ENCODE results near the gene PRKCE.

PRKCE gene

DNA sequence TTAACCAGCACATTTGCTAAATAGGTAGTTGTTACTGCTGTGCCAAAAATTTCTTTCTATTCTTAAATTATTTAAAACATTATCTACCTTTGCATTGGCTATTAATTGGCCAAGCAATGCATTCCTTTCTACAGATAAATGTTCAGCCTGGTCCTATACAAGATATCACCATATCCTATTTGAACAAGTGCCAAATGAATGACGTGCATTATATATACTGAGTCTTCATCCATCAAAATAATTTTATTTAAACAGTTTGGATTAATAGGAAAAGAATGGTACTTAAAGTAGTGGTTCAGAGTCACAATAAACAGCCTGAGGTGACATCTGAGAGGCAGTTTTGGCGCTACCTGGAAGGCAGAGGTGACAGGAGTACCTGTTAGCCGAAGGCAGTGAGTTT lies 415.6 kb downstream of the PRKCE start:
- no peak for DNase-seq

DNA sequence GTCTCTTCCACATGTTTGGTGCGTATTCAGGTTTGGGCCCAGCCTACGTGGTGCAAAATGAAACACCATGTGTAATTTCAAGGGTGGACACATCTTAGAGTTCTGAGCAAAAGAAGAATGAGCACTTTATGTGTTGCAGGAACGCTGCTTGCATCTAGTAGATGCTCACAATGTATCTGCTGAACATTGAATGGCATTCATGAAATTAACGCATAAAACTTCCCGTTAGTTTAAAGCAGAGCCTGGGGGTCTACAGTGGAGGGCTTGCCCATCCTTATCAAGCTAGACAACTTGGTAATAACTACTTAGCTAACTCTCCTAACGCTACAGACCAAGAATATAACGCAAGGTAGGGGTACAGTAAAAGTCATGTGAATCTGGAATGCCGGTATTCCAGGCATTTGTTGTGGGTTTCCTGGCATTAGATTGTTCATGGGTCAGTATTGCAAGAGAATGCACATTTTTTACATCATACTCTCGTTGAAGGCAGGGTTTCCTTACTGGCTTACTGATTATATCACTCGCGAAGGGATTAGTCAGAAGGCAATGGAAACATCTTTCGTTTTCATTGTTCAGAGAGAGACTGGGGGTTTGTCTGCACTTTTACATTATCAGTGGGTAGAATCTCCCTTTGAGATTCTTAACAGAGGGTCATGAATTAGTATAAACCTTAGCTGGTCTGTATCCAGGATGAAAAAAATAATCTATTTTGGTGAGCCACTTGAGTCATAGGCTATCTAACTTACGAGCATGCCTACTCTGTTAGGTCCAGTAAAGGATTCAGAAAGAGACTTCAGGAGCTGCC lies 416.2 kb downstream of the PRKCE start:
- no peak for DNase-seq

DNA sequence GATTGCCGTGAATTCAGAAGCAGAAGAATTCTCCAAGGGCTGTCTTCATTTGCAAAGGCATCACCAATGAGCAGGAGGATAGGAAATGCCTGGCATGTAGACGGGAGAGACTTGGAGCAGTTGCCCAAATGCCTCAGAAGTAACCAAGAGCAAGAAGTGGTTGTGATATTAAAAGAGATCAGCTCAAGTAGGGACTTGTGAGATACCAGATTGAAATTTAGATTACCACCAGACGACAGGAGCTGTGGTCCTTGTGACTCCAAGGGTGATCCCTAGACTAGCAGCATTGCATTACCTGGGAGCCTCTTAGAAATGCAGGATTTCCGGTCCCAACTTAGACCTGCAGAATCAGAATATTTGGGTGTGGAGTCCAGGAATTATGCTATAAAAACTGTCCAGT lies 417.2 kb downstream of the PRKCE start:
- no peak for DNase-seq

DNA sequence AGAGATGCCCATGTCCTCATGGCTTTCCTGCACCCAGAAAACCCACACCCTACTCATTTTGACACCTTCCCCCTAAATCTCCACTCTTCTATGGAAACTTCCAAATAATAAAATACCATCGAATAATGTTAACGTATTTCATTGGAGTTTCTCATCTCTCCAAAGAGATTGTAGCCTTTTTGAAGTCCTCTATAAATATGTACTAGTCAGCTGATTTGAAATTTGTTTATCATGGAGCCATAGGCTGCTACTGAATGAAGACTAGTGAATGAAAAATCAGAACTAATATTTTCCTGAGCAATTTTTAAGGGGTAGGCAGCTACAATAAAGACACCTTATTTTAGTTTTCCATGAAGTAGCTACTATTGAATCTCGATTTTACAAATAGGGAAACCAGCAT lies 419.6 kb downstream of the PRKCE start:
- DNase-seq, result no peak

DNA sequence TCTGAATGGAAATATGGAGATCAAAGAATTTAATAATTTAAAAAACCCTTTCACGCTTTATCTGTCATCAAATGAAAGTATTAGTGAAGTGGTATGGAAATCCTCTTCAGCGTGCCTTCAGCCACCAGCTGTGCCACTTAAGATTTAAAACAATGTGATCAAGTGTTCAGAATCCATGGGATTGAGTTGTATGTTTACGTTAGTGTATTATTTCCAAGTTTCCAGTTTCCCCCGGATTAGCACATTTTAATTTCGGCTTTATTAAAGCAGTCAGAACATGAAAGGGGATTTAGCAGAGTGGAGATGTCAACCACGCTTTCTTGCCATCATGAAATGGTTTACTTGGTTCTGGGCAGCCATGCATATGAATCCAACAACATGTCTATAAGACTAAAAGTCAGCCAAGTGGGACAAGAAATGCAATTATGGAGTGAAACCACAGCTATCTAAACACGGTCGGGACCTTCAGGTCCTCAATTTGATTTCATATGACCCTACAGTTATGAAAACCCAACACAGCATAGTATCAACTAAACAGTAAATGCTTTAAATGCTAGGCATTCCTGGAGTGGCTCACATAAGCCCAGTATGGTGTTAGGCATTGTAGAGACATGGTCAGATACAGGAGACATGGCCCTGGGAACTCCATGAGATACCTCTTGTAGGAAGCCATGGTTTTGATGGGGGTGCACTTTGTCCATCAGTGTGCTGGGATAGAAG lies 420.8 kb downstream of the PRKCE start:
- no peak for DNase-seq

DNA sequence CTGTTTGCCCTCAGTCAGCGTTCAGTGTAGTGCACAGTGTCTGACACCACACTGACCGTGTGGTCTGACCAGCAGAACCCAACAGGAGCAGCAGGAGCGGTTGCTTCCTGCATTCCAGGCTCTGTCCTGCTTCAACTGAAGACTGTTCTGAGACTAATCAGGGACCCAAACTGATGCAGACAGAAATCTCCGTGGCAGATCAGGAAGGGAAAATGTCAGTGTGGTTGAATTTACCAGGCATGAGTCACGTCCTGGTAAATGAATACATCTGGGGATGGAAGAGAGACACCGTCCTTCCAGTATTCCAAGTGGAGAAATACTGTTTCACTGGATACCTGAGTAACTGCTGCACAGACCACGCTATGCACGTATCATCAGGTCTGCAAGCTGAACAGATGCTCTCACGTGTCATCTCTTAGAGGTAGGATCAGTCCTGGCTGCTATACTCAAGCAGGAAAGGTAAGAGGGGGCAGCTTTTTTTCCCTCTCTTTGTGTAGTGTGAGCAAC lies 422.1 kb downstream of the PRKCE start:
- DNase-seq, result peak in 1 of 2 experiments; percentile 68

DNA sequence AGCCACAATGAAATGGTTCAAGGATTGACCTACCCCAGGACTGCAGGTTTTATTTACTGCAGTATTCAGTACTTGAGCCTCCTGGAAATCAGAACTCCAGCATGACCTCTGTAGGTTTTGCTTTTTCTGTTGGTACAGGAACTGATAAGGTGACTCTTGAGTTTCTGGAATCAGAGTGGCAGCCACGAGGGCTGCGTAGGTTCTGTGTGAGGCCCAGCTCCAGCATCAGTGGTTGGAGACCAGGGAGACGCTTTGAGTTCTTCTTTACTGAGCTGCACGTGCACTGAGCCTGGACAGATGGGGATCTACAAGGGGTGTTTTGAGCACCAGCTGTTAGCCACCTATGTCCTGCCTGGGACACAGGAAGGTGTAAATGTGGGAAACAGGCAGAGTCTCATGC lies 423.0 kb downstream of the PRKCE start:
- no peak for DNase-seq

DNA sequence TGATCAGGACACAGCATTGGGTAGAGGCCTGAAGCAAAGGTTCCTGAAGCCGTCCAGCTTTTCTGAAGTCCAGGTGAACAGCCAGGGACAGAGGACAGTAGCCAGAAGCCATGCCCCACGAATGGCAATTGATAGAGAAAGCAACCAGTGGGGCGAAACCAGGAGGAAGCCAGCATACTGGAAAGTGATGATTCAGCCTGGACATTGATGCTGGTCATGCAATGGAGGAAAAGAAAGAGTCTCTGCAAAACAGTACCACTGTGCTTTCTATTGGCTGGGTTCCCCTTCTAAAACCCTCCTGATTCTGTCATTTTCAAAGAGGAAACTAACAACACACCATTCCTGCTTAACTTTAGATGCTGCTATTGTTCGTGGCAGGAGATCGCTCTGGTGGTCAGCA lies 424.4 kb downstream of the PRKCE start:
- DNase-seq, result no peak

DNA sequence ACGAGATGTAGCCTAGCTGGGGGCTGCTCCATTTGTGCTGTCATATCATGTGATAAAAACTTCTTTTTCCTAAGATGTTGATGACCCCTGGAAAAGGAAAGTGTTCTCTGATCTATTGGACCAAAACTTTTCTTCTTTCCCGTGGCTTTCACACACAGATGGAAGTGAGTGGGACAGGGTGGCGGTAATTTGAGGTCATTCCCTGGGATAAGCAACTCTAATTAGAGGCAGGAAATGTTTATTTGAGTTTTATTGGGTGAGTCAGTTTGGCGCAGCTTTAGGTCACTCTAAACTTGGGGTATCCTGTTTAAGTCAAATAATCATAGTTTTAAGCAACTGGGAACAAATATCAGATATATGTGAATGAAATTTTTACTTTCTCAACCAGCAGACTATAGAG lies 424.8 kb downstream of the PRKCE start:
- DNase-seq, result no peak

DNA sequence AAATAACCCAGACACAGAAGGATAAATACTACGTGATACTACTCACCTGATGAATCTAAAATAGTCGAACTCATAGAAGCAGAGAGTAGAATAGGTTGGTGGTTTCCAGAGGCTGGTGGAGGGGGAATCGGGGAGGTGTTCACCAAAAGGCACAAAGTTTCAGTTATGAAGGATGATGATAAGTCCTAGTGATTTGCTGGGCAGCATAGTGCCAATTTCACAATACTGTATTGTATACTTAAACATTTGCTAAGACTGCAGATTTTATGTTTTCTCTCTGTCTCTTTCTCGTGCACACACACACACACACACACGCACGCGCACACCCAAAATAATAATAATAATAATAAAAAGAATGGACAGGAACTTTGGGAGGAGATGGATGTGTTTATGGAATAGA lies 425.4 kb downstream of the PRKCE start:
- DNase-seq, result no peak

DNA sequence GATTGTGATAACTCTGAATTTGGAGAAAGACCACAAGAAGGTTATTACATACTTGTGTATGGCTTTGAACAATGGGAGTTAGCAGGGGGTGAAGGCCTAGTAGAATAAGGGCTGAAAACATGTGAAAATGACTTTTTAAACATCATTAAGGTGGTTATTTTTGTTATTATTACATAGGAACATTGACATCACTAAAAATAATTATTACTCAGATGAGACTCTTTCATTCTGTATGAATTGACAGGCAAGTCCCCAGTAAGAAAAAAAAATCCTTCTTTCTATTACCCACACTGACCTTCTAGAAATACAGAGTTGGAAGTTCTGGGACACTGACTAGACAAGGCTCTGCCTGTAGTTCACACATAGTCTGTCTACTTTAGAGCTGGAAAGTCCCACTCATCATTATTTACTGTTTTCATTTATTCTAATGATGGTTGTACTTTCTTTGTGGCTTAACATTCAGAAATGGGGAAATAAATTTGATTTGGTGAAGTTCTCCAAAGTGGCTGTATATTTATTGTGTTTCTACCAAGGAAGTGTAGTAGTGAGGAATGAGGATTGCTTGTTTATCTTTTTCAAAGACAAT lies 426.1 kb downstream of the PRKCE start:
- no peak for DNase-seq

DNA sequence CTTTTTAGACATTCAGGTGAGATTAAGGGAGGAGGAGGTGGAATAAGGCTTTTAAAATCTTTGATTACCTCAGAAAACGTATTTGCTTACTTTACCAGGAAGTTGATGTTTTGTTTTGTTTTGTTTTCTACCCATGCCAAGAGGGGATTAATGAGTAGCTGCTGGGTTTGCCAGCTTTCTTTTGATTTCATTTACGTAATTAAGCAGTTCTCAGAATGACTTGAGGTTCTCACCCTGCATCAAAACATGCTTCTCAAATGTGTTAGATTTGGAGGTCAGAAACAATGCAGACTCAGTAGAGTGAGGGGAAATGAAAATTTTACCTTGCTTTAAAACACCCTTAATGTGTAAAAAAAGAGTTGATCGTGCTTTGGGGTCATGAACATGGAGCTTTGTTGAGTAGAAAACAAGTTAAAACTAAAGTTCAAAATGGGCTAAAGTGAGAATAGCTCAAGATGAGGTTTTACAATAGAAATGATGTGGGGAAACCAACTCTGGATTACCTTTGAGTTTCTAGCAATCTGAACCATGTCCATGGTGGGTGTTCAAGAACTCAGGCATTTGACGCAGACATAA lies 428.6 kb downstream of the PRKCE start:
- no peak for DNase-seq

DNA sequence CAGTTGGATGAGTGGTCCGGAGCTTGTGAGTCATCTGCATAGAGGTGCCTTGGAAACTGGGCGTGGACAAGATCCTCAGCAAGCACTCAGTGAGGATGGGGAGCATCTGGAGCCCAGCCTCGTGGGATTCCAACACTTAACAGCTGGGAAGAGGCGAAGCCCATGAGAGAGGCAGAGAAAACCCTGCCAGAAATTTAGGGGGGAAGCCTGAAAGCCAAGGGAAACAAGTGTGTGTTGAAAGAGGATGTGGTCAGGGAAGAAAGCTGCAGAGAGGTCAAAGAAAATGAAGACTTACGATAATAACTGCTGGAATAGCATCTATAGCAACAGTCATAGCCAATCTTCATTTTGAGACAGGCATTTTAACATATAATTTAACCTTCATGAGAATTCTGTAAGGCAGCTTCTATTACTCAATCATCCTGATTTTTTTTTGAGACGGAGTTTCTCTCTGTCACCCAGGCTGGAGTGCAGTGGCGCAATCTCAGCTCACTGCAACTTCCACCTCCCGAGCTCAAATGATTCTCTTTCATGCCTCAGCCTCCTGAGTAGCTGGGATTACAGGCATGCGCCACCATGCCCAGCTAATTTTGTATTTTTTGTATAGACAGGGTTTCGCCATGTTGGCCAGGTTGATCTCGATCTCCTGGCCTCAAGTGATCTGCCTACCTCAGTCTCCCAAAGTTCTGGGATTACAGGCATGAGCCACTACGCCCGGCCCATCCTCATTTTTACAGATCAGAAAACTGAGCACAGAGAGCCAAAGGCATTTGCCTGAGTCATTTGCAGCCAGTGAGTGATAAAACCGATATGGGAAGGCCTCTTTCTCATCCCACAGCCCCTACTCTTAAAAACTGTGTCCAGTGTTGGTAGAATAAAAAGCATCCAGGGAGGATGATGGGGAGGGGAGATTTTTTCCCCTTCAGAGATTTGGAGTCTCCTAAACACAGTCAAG lies 431.3 kb downstream of the PRKCE start:
- DNase-seq, result no peak

DNA sequence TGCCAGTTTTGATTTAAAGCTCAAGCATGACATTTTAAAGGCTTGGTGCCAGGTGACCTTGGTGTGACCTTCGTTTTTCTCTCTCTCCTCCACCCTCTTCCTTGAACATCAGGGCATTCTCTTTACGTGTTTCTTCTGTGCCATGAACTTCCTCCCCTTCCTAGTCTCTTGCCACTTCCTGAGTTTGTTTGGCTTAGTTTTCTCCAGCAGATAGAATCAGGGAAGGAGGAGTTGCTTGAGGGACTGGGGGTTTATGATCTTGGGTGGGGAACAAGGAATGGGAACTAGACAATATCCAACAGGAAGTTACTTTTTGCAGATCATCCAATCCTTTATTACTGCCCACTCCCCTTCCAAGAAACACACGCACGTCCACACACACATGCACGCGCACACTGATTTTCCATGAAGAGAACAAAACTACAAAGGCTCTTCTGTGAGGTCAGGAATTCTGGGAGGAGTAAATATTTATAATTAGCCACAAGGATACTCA lies 435.1 kb downstream of the PRKCE start:
- no peak for DNase-seq

DNA sequence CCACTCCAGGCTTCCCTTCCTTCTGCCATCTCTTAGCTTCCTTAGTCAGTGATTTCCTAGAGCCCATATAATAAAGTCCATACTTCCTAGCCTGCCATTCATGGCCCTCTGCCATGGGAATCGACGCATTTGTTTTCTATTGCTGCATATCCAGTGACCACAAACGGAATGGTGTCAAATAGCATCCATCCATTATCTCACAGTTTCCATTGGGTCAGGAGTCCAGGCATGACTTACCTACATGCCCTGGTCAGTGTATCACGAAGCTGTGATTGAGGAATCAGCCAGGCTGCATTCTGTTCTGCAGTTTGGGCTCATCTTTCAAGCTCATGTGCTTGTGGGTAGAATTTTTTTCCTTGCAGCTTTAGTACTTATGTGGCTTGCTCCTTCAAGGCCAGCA lies 436.0 kb downstream of the PRKCE start:
- no peak for DNase-seq

DNA sequence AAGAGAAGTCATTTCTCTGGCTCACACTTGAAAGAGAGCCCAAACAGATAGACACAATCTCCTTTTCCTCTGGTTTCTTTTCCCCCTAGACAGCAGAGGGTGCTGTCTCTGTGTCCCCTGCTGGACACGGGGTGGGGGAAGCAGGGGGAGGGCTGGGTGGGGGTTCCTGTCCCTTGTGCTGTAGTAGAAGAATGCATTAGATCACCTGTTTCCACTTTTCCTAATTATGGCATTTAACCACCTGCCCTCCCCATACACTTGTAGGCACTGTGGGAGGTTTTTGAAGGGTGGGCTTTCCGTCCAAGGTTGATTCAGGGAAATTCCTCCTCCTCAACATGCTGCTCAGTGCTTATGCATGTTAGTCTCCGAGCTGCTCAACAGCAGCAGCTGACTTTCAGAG lies 439.5 kb downstream of the PRKCE start:
- DNase-seq, result no peak

DNA sequence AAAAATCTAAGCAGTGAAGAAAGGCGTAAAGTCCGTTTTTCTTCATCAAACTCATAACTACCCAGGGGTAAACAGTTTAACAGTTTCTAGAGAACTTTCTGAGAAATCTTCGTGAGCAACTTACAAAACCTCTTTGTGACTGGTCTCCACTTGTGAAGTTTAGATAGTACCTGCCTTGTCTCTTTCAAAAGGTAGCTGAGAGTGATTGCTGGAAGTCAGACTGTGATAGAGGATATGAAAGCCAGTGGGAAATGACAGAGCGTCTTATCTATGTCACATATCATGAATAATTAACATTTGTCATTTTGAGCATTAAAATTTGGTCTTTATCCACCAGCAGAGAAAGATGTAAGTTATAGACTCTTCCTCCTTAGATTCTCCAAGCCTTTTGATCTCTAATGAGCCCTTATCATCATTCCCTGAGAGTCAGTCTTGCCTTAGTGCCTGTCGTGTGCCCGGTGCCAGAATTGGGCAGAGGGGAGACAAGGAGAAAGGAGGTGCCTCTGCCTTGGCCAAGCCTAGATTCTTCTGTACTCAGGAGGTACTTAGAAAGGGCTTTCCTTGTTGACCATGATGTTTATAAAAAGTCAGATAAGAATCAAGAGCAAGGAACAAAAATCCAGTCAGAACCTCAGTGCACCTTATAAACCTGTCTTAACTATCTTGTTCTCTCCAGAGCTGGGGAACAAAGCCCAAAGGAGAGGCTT lies 440.6 kb downstream of the PRKCE start:
- DNase-seq, result no peak

DNA sequence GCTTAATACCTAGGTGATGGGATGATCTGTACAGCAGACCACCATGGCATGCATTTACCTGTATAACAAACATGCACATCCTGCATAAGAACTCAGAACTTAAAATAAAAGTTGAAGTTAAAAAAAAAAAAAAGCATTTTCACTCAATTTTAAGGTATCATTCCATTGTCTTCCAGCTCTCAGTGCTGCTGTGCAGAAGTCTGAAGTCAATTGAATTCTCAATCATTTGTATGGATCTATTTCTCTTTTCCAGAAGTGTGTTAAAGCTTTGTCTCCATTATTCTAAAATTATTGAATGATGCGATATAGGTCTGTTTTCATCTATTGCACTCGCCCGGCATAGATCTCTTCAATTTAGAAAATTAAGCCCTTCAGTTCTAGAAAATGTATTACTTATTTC lies 443.2 kb downstream of the PRKCE start:
- no peak for DNase-seq

DNA sequence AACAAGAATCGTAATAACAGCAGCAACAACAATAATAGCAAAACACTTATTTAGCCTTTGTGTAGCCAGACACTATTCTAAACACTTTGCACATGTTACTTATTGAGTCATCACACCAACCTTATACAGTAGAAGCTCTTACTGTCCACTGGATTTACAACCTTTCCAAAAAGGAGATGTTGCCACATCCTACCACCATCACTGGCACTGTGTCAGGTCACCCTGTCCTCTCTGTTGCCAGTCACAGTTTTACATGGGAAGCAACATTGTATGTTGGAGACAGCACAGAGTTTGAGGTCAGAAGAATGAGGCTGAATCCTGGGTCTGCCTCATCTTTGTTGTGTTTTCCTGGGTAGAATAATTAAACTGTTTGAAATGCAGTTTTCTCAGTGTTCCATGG lies 444.4 kb downstream of the PRKCE start:
- no peak for DNase-seq

DNA sequence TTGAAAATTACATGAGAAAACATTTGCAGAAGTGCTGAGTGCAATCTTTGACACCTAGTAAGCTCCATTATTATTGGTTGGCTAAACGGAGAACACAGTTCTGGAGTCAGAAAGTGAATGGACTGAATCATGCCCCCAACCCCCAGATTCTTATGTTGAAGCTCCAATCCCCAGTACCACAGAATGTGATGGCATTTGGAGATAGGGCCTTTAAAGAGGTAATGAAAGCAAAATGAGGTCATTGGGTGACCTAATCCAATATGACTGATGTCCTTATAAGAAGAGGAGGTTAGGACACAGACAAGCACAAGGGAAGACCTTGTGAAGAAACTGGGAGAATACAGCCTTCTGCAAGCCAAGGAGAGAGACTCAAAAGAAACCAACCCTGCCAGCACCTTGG lies 444.8 kb downstream of the PRKCE start:
- DNase-seq, result no peak

DNA sequence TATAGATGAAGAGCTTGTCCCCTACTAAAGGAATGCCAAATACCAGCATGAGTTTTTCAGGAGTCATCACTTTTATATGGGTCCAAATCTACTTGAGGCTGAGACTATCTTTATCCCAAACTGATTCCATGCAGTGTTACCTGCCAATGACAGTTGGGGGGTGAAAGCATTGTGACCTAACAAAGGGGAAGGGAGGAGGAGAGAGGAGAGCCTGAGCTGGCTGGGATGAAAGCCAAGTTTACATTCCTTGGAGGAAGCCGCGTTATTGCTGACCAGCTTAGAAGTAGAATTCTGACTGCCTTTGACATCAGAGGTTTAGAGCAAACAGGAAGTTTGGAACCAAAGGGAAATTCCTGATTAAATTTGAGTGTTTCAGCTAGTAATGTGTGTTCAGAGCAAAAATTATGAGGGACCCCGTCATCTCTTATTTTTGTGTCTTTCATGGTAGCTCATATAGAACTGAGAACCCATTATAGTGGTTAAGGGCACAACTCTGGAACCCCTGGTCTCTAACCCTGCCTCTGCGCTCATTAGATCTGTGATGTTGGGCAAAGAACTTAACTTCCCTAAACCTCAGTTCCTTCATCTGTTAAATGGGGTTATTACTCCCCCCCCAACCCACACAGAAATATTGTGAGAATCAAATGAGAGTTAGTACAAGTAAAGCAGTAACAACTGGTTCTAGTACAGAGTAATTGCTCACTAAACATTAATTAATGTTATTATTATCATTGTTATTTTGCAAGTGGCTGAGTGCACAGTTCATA lies 446.4 kb downstream of the PRKCE start:
- no peak for DNase-seq
